H1 (cell line): ENCODE data around the gene PMF1.

Experiments
- BACH1 ChIP-seq: IDR thresholded peaks from 2 replicates; pipeline ENCODE4 v1.6.1; 2012; ENCODE audit warnings: low read length, improper control_type of control experiment
- CHD2 ChIP-seq: IDR thresholded peaks from 2 replicates; pipeline ENCODE4 v1.6.1; 2012; ENCODE audit warnings: low read length, improper control_type of control experiment
- EP300 ChIP-seq, 2 experiments: IDR thresholded peaks; 1 replicate in 1 of 2; 2 replicates in 1 of 2; pipeline ENCODE4 v1.6.1; 2011 to 2012; ENCODE audit warnings: low read depth in 2 of 2, low read length in 2 of 2, mild to moderate bottlenecking in 2 of 2, borderline replicate concordance in 1 of 2, inconsistent platforms in 1 of 2, moderate library complexity in 1 of 2
- EZH2 ChIP-seq: fragments of 200-600 bp; sonication (generic); IDR thresholded peaks from 2 replicates; pipeline ENCODE4 v1.7.1; 2012; ENCODE audit warnings: low read depth, mild to moderate bottlenecking, moderate library complexity, low read length, inconsistent platforms; ENCODE audit not compliant: severe bottlenecking
- GABPA ChIP-seq: IDR thresholded peaks from 2 replicates; pipeline ENCODE4 v1.6.1; 2011; ENCODE audit warnings: mild to moderate bottlenecking, low read length, moderate library complexity, borderline replicate concordance; ENCODE audit not compliant: insufficient read depth
- HDAC6 ChIP-seq: IDR thresholded peaks from one replicate; pipeline ENCODE4 v1.7.1; 2012; ENCODE audit warnings: low read depth, mild to moderate bottlenecking, inconsistent platforms, low read length, moderate library complexity
- POLR2A ChIP-seq, 2 experiments: IDR thresholded peaks; 1 replicate in 1 of 2; 2 replicates in 1 of 2; pipeline ENCODE4 v1.6.1; 2011; ENCODE audit warnings: low read depth in 2 of 2, low read length in 2 of 2, mild to moderate bottlenecking in 2 of 2; ENCODE audit errors: control extremely low read depth in 1 of 2
- POLR2AphosphoS5 ChIP-seq: IDR thresholded peaks from 2 replicates; pipeline ENCODE4 v1.6.1; 2011; ENCODE audit warnings: low read depth, low read length
- TBP ChIP-seq: IDR thresholded peaks from 2 replicates; pipeline ENCODE4 v1.6.1; 2011; ENCODE audit warnings: low read depth, low read length, improper control_type of control experiment
- TF ChIP-seq, protein P1 (sequence below), 3 experiments: IDR thresholded peaks; 1 replicate in 2 of 3; 2 replicates in 1 of 3; pipeline versions ENCODE4 v1.5.1 to v1.6.1; 2011; ENCODE audit warnings: low read length in 3 of 3, mild to moderate bottlenecking in 3 of 3, inconsistent platforms in 2 of 3, low read depth in 1 of 3, moderate library complexity in 1 of 3; ENCODE audit not compliant: insufficient read depth in 1 of 3; ENCODE audit errors: control extremely low read depth in 1 of 3
- TF ChIP-seq, protein P2 (sequence below): IDR thresholded peaks from 2 replicates; pipeline ENCODE4 v1.6.1; 2011; ENCODE audit warnings: low read depth, mild to moderate bottlenecking, low read length; ENCODE audit not compliant: insufficient read depth

DNA sequence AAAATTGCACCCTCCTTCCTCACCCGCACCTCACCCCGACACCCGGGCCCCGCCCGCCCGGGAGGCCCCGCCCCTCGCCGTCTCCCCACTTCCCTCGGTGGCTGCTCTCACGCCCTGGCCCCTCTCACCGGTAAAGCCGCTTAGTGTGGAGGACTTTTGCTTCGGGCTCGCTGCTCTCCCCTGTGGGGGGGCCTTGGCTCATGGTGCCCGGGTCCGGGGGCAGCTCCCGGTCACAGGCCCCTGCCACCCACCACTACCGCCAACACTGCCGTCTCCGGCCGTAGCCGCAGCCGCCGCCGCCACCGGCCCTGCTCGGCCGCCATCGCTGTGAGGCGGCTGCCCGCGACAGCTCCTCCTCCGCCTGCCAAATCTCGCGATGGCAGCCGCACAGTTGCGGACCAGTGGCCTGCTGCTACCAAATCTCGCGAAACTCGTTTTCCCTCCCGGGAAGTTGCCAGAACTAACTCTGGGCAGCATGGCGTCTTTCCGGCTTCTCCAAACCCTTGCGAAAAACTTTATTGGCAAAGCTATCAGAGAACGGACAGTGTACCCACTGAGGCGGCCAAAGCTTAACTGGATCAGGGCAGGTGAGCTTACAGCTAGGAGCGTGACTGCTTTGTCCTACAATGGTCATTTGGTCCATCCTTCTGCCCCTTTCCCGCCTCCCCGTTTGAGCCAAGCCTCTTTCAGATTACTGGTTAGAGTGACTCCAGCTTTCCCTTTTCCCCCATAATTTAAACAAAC is 69.8 kb downstream of the PMF1 start, which contains the start of gene SMG5:
- no peak for TF ChIP-seq HDAC6
- peak; percentile 95 for TF ChIP-seq POLR2AphosphoS5
- TF ChIP-seq, protein P1, sequence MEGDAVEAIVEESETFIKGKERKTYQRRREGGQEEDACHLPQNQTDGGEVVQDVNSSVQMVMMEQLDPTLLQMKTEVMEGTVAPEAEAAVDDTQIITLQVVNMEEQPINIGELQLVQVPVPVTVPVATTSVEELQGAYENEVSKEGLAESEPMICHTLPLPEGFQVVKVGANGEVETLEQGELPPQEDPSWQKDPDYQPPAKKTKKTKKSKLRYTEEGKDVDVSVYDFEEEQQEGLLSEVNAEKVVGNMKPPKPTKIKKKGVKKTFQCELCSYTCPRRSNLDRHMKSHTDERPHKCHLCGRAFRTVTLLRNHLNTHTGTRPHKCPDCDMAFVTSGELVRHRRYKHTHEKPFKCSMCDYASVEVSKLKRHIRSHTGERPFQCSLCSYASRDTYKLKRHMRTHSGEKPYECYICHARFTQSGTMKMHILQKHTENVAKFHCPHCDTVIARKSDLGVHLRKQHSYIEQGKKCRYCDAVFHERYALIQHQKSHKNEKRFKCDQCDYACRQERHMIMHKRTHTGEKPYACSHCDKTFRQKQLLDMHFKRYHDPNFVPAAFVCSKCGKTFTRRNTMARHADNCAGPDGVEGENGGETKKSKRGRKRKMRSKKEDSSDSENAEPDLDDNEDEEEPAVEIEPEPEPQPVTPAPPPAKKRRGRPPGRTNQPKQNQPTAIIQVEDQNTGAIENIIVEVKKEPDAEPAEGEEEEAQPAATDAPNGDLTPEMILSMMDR (IDR thresholded peaks at IDR 0.05; ENCODE audit: control extremely low read depth in 1 of 3, insufficient read depth in 1 of 3, low read depth in 1 of 3, low read length in 3 of 3): no peak
- TF ChIP-seq EZH2: no peak
- TF ChIP-seq TBP: peak; percentile 89
- peak; percentile 98 to 99 for TF ChIP-seq POLR2A (IDR thresholded peaks at IDR 0.05; ENCODE audit: control extremely low read depth in 1 of 2, low read depth in 2 of 2, low read length in 2 of 2)
- peak; percentile 100 for TF ChIP-seq CHD2
- TF ChIP-seq BACH1: peak; percentile 44; the same call in 1 of the 2 replicates
- TF ChIP-seq GABPA: peak; percentile 62; the same call in 1 of the 2 replicates
- TF ChIP-seq, protein P2, sequence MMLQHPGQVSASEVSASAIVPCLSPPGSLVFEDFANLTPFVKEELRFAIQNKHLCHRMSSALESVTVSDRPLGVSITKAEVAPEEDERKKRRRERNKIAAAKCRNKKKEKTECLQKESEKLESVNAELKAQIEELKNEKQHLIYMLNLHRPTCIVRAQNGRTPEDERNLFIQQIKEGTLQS: peak; percentile 45; the same call in 1 of the 2 replicates
- peak in 1 of 2 experiments; percentile 77; a peak in 1 of 3 replicates for TF ChIP-seq EP300 (IDR thresholded peaks at IDR 0.05; ENCODE audit: borderline replicate concordance in 1 of 2, low read depth in 2 of 2, low read length in 2 of 2)
